ENCODE measurements around the gene FBN1.

The FBN1 gene

GRCh38 chr15:48373821-48374451 is 271.6 kb downstream of the FBN1 start:
- DNase-seq (ENCODE audit: low read depth): peak; percentile 89
- no peak for TF ChIP-seq CTCF (IDR thresholded peaks at IDR 0.05; ENCODE audit: low read length, missing control alignments)

GRCh38 chr15:48371961-48372360 is 273.5 kb downstream of the FBN1 start:
- no peak for TF ChIP-seq CTCF (IDR thresholded peaks at IDR 0.05; ENCODE audit: low read length, missing control alignments)
- no peak for DNase-seq (ENCODE audit: low read depth)
- no peak overlapping the region for H3K4me3 ChIP-seq (replicated peaks; ENCODE audit: low read depth, low read length)

More at GRCh38 chr15:48373821-48374451, 271.6 kb downstream of the FBN1 start:
- peak overlapping the region; percentile 35 for H3K4me3 ChIP-seq (replicated peaks; ENCODE audit: low read depth, low read length)

GRCh38 chr15:48371550-48371949 is 274.0 kb downstream of the FBN1 start:
- H3K4me3 ChIP-seq (replicated peaks; ENCODE audit: low read depth, low read length): no peak overlapping the region
- DNase-seq (ENCODE audit: low read depth): no peak
- TF ChIP-seq CTCF (IDR thresholded peaks at IDR 0.05; ENCODE audit: low read length, missing control alignments): no peak

GRCh38 chr15:48370460-48370859 is 275.0 kb downstream of the FBN1 start:
- peak; percentile 49 for DNase-seq (ENCODE audit: low read depth)
- no peak overlapping the region for H3K4me3 ChIP-seq (replicated peaks; ENCODE audit: low read depth, low read length)
- no peak for TF ChIP-seq CTCF (IDR thresholded peaks at IDR 0.05; ENCODE audit: low read length, missing control alignments)

- no peak for TF ChIP-seq CTCF (IDR thresholded peaks at IDR 0.05; ENCODE audit: low read length, missing control alignments)
- peak; percentile 63 for DNase-seq (ENCODE audit: low read depth)
- H3K4me3 ChIP-seq (replicated peaks; ENCODE audit: low read depth, low read length): no peak overlapping the region
Measured at GRCh38 chr15:48367483-48367882, 278.0 kb downstream of the FBN1 start.

- H3K4me3 ChIP-seq (replicated peaks; ENCODE audit: low read depth, low read length): no peak overlapping the region
- peak; percentile 41 for DNase-seq (ENCODE audit: low read depth)
- TF ChIP-seq CTCF (IDR thresholded peaks at IDR 0.05; ENCODE audit: low read length, missing control alignments): no peak
Measured at GRCh38 chr15:48366584-48367312, 278.8 kb downstream of the FBN1 start.

All from fibroblast of pulmonary artery (primary cell).